Calu3 (cell line): ENCODE measurements around the gene CDH4. TPM values are rescaled to one million over a fixed set of nuclear protein-coding genes. Genes with fewer than 3 reads are reported as not detected.

Experiments
- BruUV-seq: library from RNA; stranded (reverse); fragments of 400-500 nt; replicated peaks from 2 replicates; lab custom pipeline; 2021; lab: Mats Ljungman, UMichigan
- CTCF ChIA-PET: fragments of 300-600 bp; sonication (Branson Sonifier 250); formaldehyde crosslinking; loops from one replicate; lab custom pipeline; 2022; ENCODE audit warnings: antibody characterized with exemption; lab: Charles Lee
- DNase-seq: peaks from one replicate; pipeline ENCODE4 v3.0.0; 2022
- H3K27ac Mint-ChIP-seq: one replicate; pipeline ENCODE4 v1.8.0; 2022; ENCODE audit warnings: mixed read lengths; ENCODE audit not compliant: unreplicated experiment
- H3K27me3 Mint-ChIP-seq: one replicate; pipeline ENCODE4 v1.8.0; 2022; ENCODE audit warnings: mixed read lengths; ENCODE audit not compliant: unreplicated experiment
- H3K36me3 Mint-ChIP-seq: one replicate; pipeline ENCODE4 v1.8.0; 2022; ENCODE audit warnings: mild to moderate bottlenecking, moderate library complexity, mixed read lengths; ENCODE audit not compliant: insufficient read depth, unreplicated experiment
- H3K4me1 Mint-ChIP-seq: one replicate; pipeline ENCODE4 v1.8.0; 2022; ENCODE audit warnings: mild to moderate bottlenecking, low read depth, mixed read lengths; ENCODE audit not compliant: unreplicated experiment
- H3K4me3 Mint-ChIP-seq: one replicate; pipeline ENCODE4 v1.8.0; 2022; ENCODE audit warnings: mild to moderate bottlenecking, low read depth, moderate library complexity, mixed read lengths; ENCODE audit not compliant: unreplicated experiment
- H3K9me3 Mint-ChIP-seq: one replicate; pipeline ENCODE4 v1.8.0; 2022; ENCODE audit warnings: low read depth, mixed read lengths; ENCODE audit not compliant: unreplicated experiment
- CTCF ChIP-seq: fragments of 200-600 bp; IDR thresholded peaks from one replicate; pipeline ENCODE4 v1.8.0; 2022; ENCODE audit warnings: antibody characterized with exemption; ENCODE audit not compliant: unreplicated experiment
- intact Hi-C: fragments of 100-400 bp; cut with micrococcal nuclease; formaldehyde crosslinking; loops from one replicate; pipeline ENCODE4 v1.10.0; 2022; ENCODE audit not compliant: unreplicated experiment
- total RNA-seq: library from RNA; stranded (reverse); gene quantifications from 2 replicates; pipeline ENCODE4 v1.2.3, GENCODE V29; 2022

Gene CDH4
- total RNA-seq, 1 experiment from 2014 or later = not detected

- H3K36me3 Mint-ChIP-seq = no peaks in the 10 kb centered on the region
- no peak overlapping the region for H3K27ac Mint-ChIP-seq
- peaks cover 82% of the 10 kb centered on the region for H3K27me3 Mint-ChIP-seq
- H3K4me3 Mint-ChIP-seq = no peak overlapping the region
- CTCF ChIA-PET = interaction anchor here (0.5 kb wide), 1 partner anchor 546 kb away, joined by 6 read pairs; no protein-coding TSS in a partner anchor
- DNase-seq = no peak
- BruUV-seq = no TSS peak
- no peaks in the 10 kb centered on the region for H3K4me1 Mint-ChIP-seq
- peaks cover 8% of the 10 kb centered on the region for H3K9me3 Mint-ChIP-seq
- intact Hi-C loops = no loop called here
- TF ChIP-seq CTCF = no peak
Observed at GRCh38 chr20:61915101-61915500, 663.0 kb downstream of the CDH4 start.

GRCh38 chr20:61916318-61916891, 664.3 kb downstream of the CDH4 start:
- Mint-ChIP-seq H3K4me1 (no peaks in the 10 kb centered on the region), H3K27ac (no peak overlapping the region), H3K9me3 (peaks cover under 1% of the 10 kb centered on the region), H3K4me3 (no peak overlapping the region), H3K27me3 (peaks cover 69% of the 10 kb centered on the region), H3K36me3 (no peaks in the 10 kb centered on the region)
- TF ChIP-seq CTCF = no peak
- intact Hi-C loops = no loop called here
- BruUV-seq = no TSS peak
- DNase-seq = no peak
- CTCF ChIA-PET = no interaction called here

- Mint-ChIP-seq H3K9me3 (no peaks in the 10 kb centered on the region), H3K36me3 (no peaks in the 10 kb centered on the region), H3K27ac (no peak overlapping the region), H3K4me1 (no peaks in the 10 kb centered on the region), H3K27me3 (peaks cover 63% of the 10 kb centered on the region), H3K4me3 (no peak overlapping the region)
- CTCF ChIA-PET = no interaction called here
- intact Hi-C loops = no loop called here
- TF ChIP-seq CTCF = no peak
- DNase-seq = no peak
- no TSS peak for BruUV-seq
Observed at GRCh38 chr20:61917474-61918145, 665.5 kb downstream of the CDH4 start.

- no peak overlapping the region for H3K4me3 Mint-ChIP-seq
- H3K9me3 Mint-ChIP-seq = no peaks in the 10 kb centered on the region
- no peak for TF ChIP-seq CTCF
- peaks cover 63% of the 10 kb centered on the region for H3K27me3 Mint-ChIP-seq
- BruUV-seq = no TSS peak
- no peak for DNase-seq
- intact Hi-C loops = no loop called here
- H3K4me1 Mint-ChIP-seq = no peaks in the 10 kb centered on the region
- H3K36me3 Mint-ChIP-seq = no peaks in the 10 kb centered on the region
- no peak overlapping the region for H3K27ac Mint-ChIP-seq
- CTCF ChIA-PET = no interaction called here
Observed at GRCh38 chr20:61918548-61918947, 666.5 kb downstream of the CDH4 start.
